HG03520 (cell line): ENCODE results near the gene EXD3.
"Not testable (repeated sequence)": the region's sequence is repeated elsewhere in the genome, so short reads cannot be mapped to it uniquely, and the experiment has no call there.

ENCODE experiments used
- ATAC-seq: cut with Tn5 transposase; IDR thresholded peaks from one replicate; pipeline ENCODE4 v1.9.1; 2021; ENCODE audit warnings: mild to moderate bottlenecking, moderate library complexity; ENCODE audit not compliant: unreplicated experiment

Gene EXD3, protein sequence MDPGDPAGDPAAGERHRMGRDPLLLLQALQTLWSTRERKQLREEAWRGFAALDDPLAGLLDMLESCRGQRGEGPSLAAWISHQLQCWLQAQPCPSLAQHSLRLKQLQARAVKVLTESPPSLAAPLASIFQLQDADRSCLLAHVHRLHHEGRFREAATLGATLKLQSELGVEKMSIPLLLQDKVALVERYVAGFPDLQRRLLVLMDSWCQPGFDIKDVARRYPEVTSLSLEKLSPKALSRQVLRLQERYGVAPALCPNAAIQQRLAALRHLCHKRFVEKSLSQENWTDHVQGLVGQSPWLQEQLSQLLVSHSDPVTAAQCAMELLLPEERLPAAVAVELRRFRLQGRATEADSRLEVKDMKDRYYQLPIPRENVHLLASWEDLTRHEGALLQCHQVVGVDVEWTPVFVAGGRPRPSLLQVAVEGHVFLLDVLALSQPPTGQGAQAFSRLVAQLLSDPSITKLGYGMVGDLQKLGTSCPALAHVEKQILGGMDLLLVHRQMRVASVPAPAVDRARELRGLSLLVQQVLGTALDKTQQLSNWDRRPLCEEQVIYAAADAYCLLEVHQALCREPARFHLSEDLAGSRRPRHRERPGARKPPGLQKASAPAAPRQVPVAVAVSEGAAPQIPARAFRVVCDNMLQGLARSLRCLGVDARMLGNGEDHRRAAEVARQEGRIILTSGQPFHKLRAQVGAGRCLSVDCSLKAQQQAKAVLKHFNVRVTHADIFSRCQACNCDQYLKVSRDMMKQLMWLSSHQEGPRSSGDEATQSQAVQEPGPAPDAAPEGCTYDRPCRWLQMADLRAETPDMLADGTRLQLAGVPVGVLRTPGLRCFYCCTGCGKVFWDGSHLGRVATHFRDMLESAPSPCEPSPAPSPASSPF

GRCh38 chr9:137422604-137423513 is at the start of gene EXD3, which contains the start of gene NOXA1:
TSS of gene EXD3 (minus strand) at chr9:137423162. CDS start at chr9:137395357, 27,805 bp downstream.
TSS of gene NOXA1 (plus strand) at chr9:137423393. CDS start at chr9:137423530, 137 bp downstream.
- peak; percentile 69 for ATAC-seq

DNA sequence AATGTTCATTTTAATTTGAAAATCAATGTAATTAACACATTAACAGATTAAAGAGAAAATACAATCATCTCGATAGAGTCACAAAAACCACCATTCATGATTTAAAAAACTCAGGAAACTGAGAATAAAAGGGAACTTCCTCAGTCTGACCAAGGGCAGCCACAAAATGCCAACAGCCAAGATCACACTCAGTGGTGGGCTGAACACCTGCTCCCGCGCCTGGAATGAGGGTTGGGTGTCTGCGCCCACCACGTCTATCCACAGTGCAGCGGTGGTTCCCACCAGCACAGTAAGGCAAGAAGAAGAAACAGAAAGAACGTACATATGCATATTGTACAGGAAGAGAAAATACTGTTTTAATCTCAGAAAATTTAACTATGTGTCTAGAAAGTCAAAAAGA is 47.8 kb upstream of the EXD3 start:
- no peak for ATAC-seq

- ATAC-seq, result no peak
Observed at GRCh38 chr9:137467896-137468295, 44.9 kb upstream of the EXD3 start.

DNA sequence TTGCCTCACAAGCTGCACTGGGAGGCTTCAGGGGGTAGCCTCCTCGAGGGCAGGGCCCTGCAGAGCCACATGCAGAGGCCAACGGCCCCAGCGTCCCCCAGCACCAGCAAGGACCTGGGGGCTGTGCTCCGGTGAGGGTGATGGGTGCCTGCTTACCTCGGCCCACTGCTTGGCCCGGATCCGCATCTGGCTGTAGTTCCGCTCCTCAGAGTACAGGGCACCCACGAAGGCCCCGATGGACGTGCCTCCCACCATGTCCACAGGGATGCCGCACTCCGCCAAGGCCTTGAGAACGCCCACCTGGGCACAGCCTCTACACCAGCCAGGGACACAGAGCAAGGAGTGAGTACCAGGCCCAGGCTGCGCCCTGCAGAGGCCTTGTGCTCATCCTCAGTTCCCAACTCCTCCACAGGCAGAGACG is 44.2 kb upstream of the EXD3 start:
- ATAC-seq, result no peak

DNA sequence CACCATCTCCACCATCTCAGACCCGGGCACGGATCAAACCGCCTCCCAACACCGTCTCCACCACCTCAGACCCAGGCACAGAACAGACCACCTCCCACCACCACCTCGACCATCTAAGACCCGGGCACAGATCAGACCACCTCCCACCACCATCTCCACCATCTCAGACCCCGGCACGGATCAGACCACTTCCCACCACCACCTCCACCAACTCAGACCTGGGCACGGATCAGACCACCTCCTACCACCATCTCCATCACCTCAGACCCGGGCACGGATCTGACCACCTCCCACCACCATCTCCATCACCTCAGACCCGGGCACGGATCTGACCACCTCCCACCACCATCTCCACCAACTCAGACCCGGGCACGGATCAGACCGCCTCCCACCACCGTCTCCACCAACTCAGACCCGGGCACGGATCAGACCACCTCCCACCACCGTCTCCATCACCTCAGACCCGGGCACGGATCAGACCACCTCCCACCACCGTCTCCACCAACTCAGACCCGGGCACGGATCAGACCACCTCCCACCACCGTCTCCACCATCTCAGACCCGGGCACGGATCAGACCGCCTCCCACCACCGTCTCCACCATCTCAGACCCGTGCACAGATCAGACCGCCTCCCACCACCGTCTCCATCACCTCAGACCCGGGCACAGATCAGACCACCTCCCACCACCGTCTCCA is 43.6 kb upstream of the EXD3 start:
- not testable (repeated sequence) for ATAC-seq

DNA sequence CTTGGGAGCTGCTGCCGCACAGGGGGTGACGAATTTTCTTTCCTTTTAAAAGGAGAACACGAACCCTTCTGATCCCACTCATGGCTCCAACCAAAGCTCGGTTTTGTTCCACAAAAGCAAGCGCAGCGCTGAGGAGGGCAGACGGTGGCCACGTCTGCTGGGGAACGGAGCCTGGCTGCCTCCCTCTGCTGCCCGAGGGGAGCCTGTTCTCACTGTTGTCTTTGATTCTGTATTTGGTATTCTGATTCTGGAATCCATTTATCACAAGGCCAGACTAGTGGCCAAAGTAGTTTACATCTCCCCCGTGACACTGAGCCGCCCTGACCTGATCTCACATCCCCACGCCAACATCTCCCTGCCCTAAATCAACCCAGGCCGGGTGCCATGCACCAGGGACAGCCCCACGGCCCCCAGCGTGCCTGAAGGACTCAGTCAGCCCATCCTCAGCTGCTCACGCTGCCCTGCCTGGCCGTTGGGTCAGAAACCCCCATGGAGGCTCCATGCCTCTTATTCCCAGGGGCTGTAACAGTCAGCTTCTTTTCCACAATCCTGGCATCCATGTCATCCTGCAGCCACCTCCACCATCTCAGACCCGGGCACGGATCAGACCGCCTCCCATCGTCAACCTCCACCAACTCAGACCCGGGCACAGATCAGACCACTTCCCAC is 42.9 kb upstream of the EXD3 start:
- ATAC-seq, result no peak

GRCh38 chr9:137465000-137465719 is 42.2 kb upstream of the EXD3 start:
- no peak for ATAC-seq

GRCh38 chr9:137464291-137464999 is 41.5 kb upstream of the EXD3 start:
- ATAC-seq, result no peak

DNA sequence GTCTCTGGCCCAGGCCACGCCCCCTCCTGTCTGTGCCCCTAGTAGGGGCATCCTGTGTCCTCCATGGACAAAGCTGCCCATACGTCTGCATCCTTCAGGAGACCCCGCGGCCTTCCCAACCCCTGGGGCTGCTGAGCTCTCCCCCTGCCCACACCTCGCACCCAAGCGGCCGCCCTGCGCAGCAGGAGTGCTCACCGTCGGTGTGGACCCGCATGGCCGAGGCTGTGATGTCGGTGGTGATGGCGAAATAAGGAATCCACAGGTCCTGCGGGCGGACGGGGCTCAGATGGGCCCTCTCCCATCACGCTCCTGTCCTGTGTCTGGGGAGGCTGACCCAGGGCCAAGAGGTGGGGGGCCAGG is 40.9 kb upstream of the EXD3 start:
- ATAC-seq, result no peak

- ATAC-seq, result no peak
Observed at GRCh38 chr9:137462986-137463930, 40.3 kb upstream of the EXD3 start.

GRCh38 chr9:137462396-137462985 is 39.5 kb upstream of the EXD3 start:
- ATAC-seq, result no peak

DNA sequence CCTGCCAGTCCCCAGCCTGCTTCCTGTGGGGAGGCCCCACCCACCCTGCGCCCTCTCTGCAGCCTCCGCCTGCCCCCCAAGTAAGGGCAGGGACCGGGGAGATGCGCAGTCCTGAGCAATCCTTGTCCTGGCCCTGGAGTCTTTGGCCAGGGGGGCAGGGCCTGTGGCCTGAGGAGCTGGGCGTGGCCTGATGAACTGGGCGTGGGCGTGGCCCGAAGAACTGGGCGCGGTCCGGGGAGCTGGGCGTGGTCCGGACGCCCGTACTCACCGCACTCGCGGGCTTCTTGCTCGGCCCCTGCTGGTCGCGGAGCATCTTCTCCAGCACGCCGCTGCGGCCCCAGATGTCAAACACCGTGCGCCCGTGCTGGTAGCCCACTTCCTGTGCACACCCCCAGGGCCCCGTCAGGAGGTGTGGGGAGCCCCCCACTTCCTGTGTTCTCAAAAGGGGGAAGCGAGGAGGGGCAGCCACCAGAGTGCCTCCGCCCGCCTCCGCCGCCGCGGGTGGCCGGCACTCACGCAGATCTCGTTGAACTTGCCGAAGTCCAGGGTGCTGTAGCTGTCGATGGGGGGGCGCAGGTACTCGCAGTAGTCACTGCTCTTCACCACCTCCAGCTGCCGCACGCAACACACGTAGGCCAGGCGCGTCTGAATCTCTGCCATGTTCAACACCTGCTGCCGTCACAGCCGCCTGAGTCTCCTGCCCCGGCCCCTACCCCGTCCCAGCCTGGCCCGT is 38.9 kb upstream of the EXD3 start:
- ATAC-seq, result peak; percentile 58

GRCh38 chr9:137461316-137461662 is 38.3 kb upstream of the EXD3 start:
- ATAC-seq, result no peak

GRCh38 chr9:137460363-137461315 is 37.7 kb upstream of the EXD3 start:
- no peak for ATAC-seq
